Germinal center (tissue), 1 donor: ENCODE data around the gene PGAP3.

Source experiments
- DNase-seq: peaks from one replicate; pipeline ENCODE4 v3.0.0; 2012; ENCODE audit warnings: mixed read lengths, low spot score

PGAP3 gene

GRCh38 chr17:39621523-39622379, 66.1 kb downstream of the PGAP3 start:
- DNase-seq, result peak; percentile 87
